ENCODE measurements around the gene MTO1. TPM values are rescaled to one million over a fixed set of nuclear protein-coding genes. Genes with fewer than 3 reads are reported as not detected.
"Not testable (repeated sequence)": the region's sequence is repeated elsewhere in the genome, so short reads cannot be mapped to it uniquely, and the experiment has no call there.

Gene MTO1
- total and polyA plus RNA-seq, 2 experiments from 2014 or later: 19.2 to 27.4 TPM

DNA sequence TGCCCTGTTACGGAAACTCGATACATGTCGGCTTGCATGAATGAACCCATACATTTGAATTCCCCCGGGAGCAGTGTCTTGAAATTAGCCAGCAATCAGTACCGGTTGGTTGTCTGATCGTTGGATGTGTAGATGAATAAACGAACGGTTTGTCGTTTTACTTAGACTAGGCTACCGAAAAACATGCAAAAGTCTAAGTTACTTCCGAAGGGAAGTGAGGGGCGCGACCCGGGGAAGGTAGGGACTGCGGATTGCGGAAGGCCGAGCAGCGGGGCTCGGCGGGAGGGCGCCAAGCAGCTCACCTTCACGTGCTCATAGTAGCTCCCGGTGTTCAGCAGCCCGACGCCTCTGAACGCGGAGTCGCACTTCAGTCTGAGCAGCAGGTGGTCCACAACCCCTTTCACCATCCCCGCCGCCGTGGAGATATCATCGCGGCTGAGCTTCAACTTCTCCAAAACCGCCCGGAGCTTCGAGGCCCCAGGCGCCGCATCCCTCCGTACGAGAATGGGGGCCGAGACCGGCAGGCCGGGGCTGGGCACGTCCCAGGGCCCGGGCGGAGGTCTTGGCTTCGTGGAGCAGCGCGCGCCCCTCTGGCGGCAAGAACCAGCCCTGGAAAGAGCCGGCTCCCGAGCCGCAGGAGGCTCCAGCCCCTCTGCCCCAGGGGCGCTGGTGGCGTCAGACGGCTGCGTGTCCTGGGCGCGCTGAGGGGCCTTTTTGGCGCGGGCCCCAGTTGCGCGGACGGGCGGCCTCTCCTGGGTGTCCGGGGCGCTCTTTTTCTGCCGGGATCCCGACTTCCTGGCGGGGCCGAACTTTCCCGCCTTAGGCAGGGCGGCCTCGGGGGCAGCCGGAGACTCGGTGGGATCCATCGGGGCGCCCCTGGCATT is 10.1 kb upstream of the MTO1 start:
- Histone ChIP-seq H3K9me3 (ENCODE audit: low read depth) (no peaks in the 10 kb centered on the region), H3K27ac (no peak overlapping the region), H3K27me3 (peaks cover 20% of the 10 kb centered on the region), H3K9me2 (replicated peaks; ENCODE audit: insufficient read depth) (no peaks in the 10 kb centered on the region), H4K20me1 (ENCODE audit: insufficient read depth, poor library complexity, severe bottlenecking) (no peaks in the 10 kb centered on the region), H3K4me2 (peak overlapping the region; percentile 91), H3K4me3 (peak overlapping the region; percentile 36), H3K79me2 (no peaks in the 10 kb centered on the region), H3K36me3 (replicated peaks; ENCODE audit: insufficient read depth, low read depth) (no peaks in the 10 kb centered on the region), H2AFZ (peak overlapping the region; percentile 89), H3K4me1 (ENCODE audit: insufficient read depth) (peaks cover 6% of the 10 kb centered on the region)
- TF ChIP-seq, protein P1, sequence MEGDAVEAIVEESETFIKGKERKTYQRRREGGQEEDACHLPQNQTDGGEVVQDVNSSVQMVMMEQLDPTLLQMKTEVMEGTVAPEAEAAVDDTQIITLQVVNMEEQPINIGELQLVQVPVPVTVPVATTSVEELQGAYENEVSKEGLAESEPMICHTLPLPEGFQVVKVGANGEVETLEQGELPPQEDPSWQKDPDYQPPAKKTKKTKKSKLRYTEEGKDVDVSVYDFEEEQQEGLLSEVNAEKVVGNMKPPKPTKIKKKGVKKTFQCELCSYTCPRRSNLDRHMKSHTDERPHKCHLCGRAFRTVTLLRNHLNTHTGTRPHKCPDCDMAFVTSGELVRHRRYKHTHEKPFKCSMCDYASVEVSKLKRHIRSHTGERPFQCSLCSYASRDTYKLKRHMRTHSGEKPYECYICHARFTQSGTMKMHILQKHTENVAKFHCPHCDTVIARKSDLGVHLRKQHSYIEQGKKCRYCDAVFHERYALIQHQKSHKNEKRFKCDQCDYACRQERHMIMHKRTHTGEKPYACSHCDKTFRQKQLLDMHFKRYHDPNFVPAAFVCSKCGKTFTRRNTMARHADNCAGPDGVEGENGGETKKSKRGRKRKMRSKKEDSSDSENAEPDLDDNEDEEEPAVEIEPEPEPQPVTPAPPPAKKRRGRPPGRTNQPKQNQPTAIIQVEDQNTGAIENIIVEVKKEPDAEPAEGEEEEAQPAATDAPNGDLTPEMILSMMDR (IDR thresholded peaks at IDR 0.05; ENCODE audit: poor library complexity): no peak
- peak; percentile 82 for TF ChIP-seq EZH2 (IDR thresholded peaks at IDR 0.05; ENCODE audit: borderline replicate concordance)
- peak; percentile 17 for DNase-seq (ENCODE audit: low spot score)
- 26% methylated on average over 77 of the region's 79 CpGs for WGBS (ENCODE audit: low lambda C conversion rate, missing lambda C conversion rate)

DNA sequence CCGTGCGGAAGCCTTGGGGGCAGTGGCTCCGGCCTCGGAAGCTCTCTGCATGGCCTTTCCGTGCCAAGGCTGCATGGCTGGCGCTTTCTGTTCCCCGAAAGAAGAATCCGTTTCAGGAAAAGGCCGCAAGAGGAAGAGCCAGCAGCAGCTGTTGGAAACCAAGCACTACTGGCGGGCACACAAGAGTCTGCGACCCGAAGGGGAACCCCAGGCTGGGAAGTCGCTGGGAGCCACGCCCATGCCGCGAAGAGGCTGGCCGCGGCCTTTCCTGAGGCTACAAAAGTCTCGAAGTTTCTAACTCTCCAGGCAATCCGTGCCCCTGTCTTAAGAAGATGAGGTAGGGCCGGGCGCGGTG is 9.5 kb upstream of the MTO1 start, which contains the start of gene CGAS:
Gene CGAS, minus strand, starts transcription at position 191 of the 355 bp plus-strand sequence. Its CDS starts 116 bp downstream, at position 75.
- H3K27ac ChIP-seq: no peak within 1 kb of the TSS
- H3K36me3 ChIP-seq (replicated peaks; ENCODE audit: insufficient read depth, low read depth): no peaks in the 10 kb centered on the region
- H3K4me3 ChIP-seq: peak within 1 kb of the TSS; percentile 36
- no peaks in the 10 kb centered on the region for H4K20me1 ChIP-seq (ENCODE audit: insufficient read depth, poor library complexity, severe bottlenecking)
- peaks cover 6% of the 10 kb centered on the region for H3K4me1 ChIP-seq (ENCODE audit: insufficient read depth)
- no peaks in the 10 kb centered on the region for H3K9me2 ChIP-seq (replicated peaks; ENCODE audit: insufficient read depth)
- peak; percentile 37 for DNase-seq (ENCODE audit: low spot score)
- H3K4me2 ChIP-seq: peak within 1 kb of the TSS; percentile 91
- H3K9me3 ChIP-seq (ENCODE audit: low read depth): no peaks in the 10 kb centered on the region
- H3K27me3 ChIP-seq: peaks cover 20% of the 10 kb centered on the region
- TF ChIP-seq, protein P1 (IDR thresholded peaks at IDR 0.05; ENCODE audit: poor library complexity): no peak
- TF ChIP-seq EZH2 (IDR thresholded peaks at IDR 0.05; ENCODE audit: borderline replicate concordance): no peak
- no peak for TF ChIP-seq EZH2phosphoT487 (IDR thresholded peaks at IDR 0.05; ENCODE audit: low read depth, severe bottlenecking, unreplicated experiment)
- H3K79me2 ChIP-seq: no peaks in the 10 kb centered on the region
- WGBS (ENCODE audit: low lambda C conversion rate, missing lambda C conversion rate): 45% methylated on average over 23 of the region's 23 CpGs
- peak within 1 kb of the TSS; percentile 89 for H2AFZ ChIP-seq

DNA sequence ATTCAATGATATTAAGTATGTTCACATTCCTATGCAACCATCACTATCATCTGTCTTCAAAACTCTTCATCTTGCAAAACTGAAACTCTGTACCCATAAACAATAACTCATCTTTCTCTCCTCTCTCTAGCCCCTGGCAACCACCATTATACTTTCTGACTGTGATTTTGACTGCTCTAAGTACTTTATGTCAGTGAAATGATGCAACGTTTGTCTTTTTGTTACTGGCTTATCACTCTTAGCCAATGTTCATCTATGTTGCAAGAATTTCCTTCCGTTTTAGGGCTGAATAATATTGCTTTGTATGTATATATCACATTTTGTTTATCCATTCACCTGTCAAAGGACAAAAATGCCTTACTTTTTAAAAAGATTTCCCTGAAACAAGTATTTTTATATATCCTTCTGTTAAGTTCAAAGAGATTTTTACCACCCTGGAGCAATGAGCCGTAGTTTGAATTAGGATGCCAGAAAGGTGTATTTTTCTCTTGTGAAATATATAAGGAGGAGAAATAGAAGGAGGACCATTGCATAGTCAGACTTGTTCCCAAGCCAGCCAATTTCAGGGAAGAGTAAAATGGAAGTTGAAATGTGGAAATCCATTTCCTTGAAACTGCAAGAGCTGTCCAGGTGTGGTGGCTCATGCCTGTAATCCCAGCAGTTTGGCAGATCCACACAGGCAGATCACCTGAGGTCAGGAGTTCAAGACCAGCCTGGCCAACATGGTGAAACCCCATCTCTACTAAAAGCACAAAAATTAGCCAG is 5.5 kb upstream of the MTO1 start:
- H2AFZ ChIP-seq: no peak overlapping the region
- no peaks in the 10 kb centered on the region for H3K36me3 ChIP-seq (replicated peaks; ENCODE audit: insufficient read depth, low read depth)
- no peak overlapping the region for H3K27ac ChIP-seq
- 55% methylated on average over 3 of the region's 3 CpGs for WGBS (ENCODE audit: low lambda C conversion rate, missing lambda C conversion rate)
- H3K79me2 ChIP-seq: no peaks in the 10 kb centered on the region
- H3K4me1 ChIP-seq (ENCODE audit: insufficient read depth): peaks cover 8% of the 10 kb centered on the region
- TF ChIP-seq EZH2 (IDR thresholded peaks at IDR 0.05; ENCODE audit: borderline replicate concordance): no peak
- TF ChIP-seq, protein P1 (IDR thresholded peaks at IDR 0.05; ENCODE audit: poor library complexity): no peak
- no peak for TF ChIP-seq EZH2phosphoT487 (IDR thresholded peaks at IDR 0.05; ENCODE audit: low read depth, severe bottlenecking, unreplicated experiment)
- H3K9me2 ChIP-seq (replicated peaks; ENCODE audit: insufficient read depth): no peaks in the 10 kb centered on the region
- no peaks in the 10 kb centered on the region for H3K9me3 ChIP-seq (ENCODE audit: low read depth)
- no peak overlapping the region for H3K4me3 ChIP-seq
- peaks cover 14% of the 10 kb centered on the region for H3K27me3 ChIP-seq
- no peak overlapping the region for H3K4me2 ChIP-seq
- no peaks in the 10 kb centered on the region for H4K20me1 ChIP-seq (ENCODE audit: insufficient read depth, poor library complexity, severe bottlenecking)
- DNase-seq (ENCODE audit: low spot score): no peak

DNA sequence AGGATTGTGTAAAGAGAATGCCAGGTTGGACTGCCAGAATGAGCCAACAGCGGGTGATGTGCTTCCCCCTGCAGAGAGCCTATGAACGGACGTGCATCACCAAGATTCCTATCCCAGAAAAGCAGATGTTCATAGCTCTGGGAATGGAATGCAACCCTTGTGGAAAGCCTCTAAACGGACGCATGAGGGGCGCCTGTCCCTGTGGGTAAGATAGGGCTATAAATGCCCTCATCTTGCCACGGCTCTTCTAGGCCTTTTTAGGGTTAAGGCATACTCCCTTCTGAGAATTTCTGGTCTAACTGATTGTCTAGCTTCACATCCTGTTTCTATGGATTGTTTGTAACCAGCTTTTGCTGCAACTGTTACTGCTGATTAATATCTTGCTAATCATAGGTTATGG is 2.1 kb upstream of the MTO1 start:
- H3K27ac ChIP-seq; H3K4me3 ChIP-seq; H4K20me1 ChIP-seq (ENCODE audit: insufficient read depth, poor library complexity, severe bottlenecking); DNase-seq (ENCODE audit: low spot score); H3K4me2 ChIP-seq; H2AFZ ChIP-seq; H3K9me3 ChIP-seq (ENCODE audit: low read depth); H3K27me3 ChIP-seq; H3K4me1 ChIP-seq (ENCODE audit: insufficient read depth); H3K36me3 ChIP-seq (replicated peaks; ENCODE audit: insufficient read depth, low read depth); H3K9me2 ChIP-seq (replicated peaks; ENCODE audit: insufficient read depth): not testable (repeated sequence)
- peaks cover 22% of the 10 kb centered on the region for H3K79me2 ChIP-seq
- 91% methylated on average over 7 of the region's 7 CpGs for WGBS (ENCODE audit: low lambda C conversion rate, missing lambda C conversion rate)

Data from hepatocyte (in vitro differentiated cells).